Left forelimb (tissue), 1 donor: ENCODE data around the gene UBQLNL.

Experiments
- DNase-seq: peaks from one replicate; pipeline ENCODE4 v3.0.0-alpha.2; 2018; ENCODE audit warnings: low spot score

The UBQLNL gene

GRCh38 chr11:5516599-5516998, at the start of gene UBQLNL:
Gene UBQLNL, minus strand, starts transcription at chr11:5516699. Its CDS starts 258 bp downstream, at chr11:5516441.
- no peak for DNase-seq

- DNase-seq, result no peak
Observed at GRCh38 chr11:5564259-5565019, 47.9 kb upstream of the UBQLNL start.

GRCh38 chr11:5557751-5558150, 41.3 kb upstream of the UBQLNL start:
- DNase-seq, result no peak

- no peak for DNase-seq
Observed at GRCh38 chr11:5556596-5557188, 40.2 kb upstream of the UBQLNL start.

GRCh38 chr11:5553343-5553742, 36.8 kb upstream of the UBQLNL start:
- DNase-seq, result no peak

GRCh38 chr11:5550440-5551095, 34.1 kb upstream of the UBQLNL start:
- DNase-seq, result no peak

- DNase-seq, result no peak
Observed at GRCh38 chr11:5548440-5548839, 31.9 kb upstream of the UBQLNL start, which contains the start of gene OR52H1. Gene OR52H1, minus strand, starts transcription at chr11:5548540. Its CDS starts 3,035 bp downstream, at chr11:5545505.

- DNase-seq, result no peak
Observed at GRCh38 chr11:5547982-5548381, 31.5 kb upstream of the UBQLNL start.

- DNase-seq, result no peak
Observed at GRCh38 chr11:5546457-5546856, 30.0 kb upstream of the UBQLNL start.

- DNase-seq, result no peak
Observed at GRCh38 chr11:5541427-5541826, 24.9 kb upstream of the UBQLNL start.

GRCh38 chr11:5536482-5536881, 20.0 kb upstream of the UBQLNL start:
- DNase-seq, result no peak

- no peak for DNase-seq
Observed at GRCh38 chr11:5534046-5534445, 17.5 kb upstream of the UBQLNL start.

- DNase-seq, result no peak
Observed at GRCh38 chr11:5531053-5531831, 14.7 kb upstream of the UBQLNL start.

GRCh38 chr11:5528495-5528894, 12.0 kb upstream of the UBQLNL start:
- DNase-seq, result no peak

GRCh38 chr11:5527716-5528115, 11.2 kb upstream of the UBQLNL start:
- DNase-seq, result no peak

- no peak for DNase-seq
Observed at GRCh38 chr11:5524756-5525155, 8.3 kb upstream of the UBQLNL start.

- no peak for DNase-seq
Observed at GRCh38 chr11:5522308-5522707, 5.8 kb upstream of the UBQLNL start.

GRCh38 chr11:5521540-5521939, 5.0 kb upstream of the UBQLNL start:
- DNase-seq, result no peak

- DNase-seq, result no peak
Observed at GRCh38 chr11:5514841-5515240, 1.7 kb downstream of the UBQLNL start.

- no peak for DNase-seq
Observed at GRCh38 chr11:5509803-5510202, 6.7 kb downstream of the UBQLNL start, which contains the start of gene UBQLN3. Gene UBQLN3, minus strand, starts transcription at chr11:5509957. Its CDS starts 399 bp downstream, at chr11:5509558.

GRCh38 chr11:5508605-5509004, 7.9 kb downstream of the UBQLNL start:
- no peak for DNase-seq

- no peak for DNase-seq
Observed at GRCh38 chr11:5507933-5508305, 8.6 kb downstream of the UBQLNL start.
